Inflammatory macrophage treated with lipopolysaccharide for 4 hours (primary cell): Measurements from ENCODE around the gene BRF1.
A peak's percentile ranks its signal among the peaks of the same experiment; 100 is the strongest.

Experiments
- DNase-seq: peaks from one replicate; pipeline ENCODE4 v3.0.0-alpha.2; 2020

BRF1 gene

GRCh38 chr14:105257464-105257863 lies 43.3 kb downstream of the BRF1 start:
- no peak for DNase-seq

- no peak for DNase-seq
Measured at GRCh38 chr14:105256292-105256960, 44.4 kb downstream of the BRF1 start.

DNA sequence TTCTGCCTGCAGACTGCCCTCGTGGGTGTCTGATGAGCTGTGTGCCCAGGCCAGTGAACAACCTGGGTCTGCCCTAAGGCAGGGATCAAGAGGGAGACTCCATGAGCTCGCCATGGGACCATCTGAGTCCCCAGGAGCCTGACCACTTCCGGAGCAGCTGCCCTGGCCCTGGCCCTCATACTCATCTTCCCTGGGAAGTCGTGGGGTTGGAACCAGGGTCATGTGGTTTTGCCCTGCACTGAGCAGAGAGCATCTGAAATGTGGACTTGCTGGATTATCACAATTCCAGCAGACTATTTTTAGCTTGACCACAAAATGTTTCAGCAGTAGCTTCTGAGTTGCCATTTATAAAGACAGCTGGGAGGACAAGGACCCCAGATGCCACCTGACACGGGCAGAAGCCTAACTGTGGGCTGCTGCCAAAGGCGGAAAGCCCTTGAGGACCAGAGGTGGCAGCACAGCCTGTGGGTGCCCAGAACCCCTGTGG lies 45.7 kb downstream of the BRF1 start:
- no peak for DNase-seq

GRCh38 chr14:105253329-105253682 lies 47.5 kb downstream of the BRF1 start:
- DNase-seq, result no peak

DNA sequence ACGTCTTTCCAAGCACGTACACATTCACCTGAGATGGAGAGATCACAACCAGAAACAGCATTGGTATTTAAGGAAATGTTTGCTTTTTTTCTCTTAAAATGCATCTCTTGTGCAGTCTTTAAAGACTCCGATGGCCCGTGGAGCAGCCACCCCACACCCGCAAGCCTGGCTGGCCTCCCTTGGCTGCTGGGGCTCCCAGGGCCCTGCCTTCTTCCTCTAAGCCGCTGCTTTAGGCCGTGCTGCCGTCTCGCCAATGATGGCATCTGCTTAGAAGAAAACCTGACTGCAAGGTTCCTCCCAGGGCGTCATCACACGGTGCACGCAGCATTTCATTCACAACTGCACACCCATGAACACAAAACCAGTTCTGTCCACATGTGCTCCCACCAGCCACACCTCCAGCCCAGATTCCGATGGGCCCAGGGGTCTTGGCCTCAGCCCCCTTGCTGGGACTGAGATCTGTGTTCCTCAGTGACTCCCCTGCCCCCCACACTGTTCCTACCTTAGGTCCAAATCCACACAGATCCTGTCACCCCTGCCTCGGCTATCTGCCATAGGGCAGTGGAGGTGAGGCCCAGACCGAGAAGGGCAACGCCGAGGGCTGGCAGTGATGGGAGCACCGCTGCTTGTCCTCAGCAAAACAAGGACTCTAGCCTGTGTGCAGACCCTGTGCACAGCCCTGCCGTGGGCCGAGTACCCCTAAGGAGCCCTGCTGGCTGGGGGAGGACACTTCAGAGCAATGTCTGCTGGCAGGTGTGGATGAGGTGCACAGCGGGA lies 48.1 kb downstream of the BRF1 start:
- no peak for DNase-seq

GRCh38 chr14:105251920-105252319 lies 48.9 kb downstream of the BRF1 start:
- DNase-seq, result no peak

GRCh38 chr14:105250986-105251385 lies 49.8 kb downstream of the BRF1 start:
- no peak for DNase-seq

- no peak for DNase-seq
Measured at GRCh38 chr14:105250008-105250366, 50.8 kb downstream of the BRF1 start.

GRCh38 chr14:105249182-105250007 lies 51.4 kb downstream of the BRF1 start:
- no peak for DNase-seq

- DNase-seq, result peak; percentile 87
Measured at GRCh38 chr14:105248368-105249181, 52.2 kb downstream of the BRF1 start, which contains the start of gene BTBD6. Gene BTBD6, plus strand, starts transcription at chr14:105248533. Its CDS starts 179 bp downstream, at chr14:105248712.

- no peak for DNase-seq
Measured at GRCh38 chr14:105247715-105248367, 53.0 kb downstream of the BRF1 start.

DNA sequence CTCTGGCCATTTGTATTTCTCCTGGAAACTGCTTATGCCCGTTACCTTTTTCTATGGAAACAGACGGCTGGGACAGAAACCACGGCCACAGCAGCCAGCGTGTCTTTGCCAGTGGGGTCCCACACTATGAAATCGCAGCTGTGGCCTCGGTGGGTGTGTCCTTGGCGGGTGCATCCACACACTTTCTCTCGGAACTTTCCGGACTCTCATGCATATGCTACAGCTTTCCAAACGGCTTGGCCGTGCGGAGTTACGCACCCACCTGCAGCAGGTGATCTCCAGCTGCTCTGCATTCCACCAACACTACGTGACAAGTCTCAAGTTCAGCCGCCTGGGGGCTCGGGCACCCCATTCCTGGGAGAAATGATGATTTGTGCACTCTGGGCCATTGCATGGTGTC lies 53.8 kb downstream of the BRF1 start:
- DNase-seq, result no peak

DNA sequence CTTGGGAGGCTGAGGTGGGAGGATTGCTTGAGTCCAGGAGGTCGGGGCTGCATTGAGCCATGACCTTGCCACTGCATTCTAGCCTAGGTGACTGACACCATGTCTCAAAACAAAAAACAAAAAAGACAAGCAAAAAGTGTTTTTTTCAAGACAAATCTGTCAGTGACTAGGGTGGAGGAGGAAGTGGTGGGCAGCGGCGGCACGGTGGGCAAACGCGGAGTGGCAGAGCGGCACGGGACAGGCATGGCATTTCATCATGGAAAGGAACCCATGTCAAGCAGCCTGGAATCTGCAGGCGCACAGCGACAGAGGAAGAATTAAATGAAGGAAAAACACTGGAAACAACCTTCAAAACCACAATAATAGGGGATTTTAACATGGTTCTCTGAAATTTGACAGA lies 56.5 kb downstream of the BRF1 start:
- no peak for DNase-seq

DNA sequence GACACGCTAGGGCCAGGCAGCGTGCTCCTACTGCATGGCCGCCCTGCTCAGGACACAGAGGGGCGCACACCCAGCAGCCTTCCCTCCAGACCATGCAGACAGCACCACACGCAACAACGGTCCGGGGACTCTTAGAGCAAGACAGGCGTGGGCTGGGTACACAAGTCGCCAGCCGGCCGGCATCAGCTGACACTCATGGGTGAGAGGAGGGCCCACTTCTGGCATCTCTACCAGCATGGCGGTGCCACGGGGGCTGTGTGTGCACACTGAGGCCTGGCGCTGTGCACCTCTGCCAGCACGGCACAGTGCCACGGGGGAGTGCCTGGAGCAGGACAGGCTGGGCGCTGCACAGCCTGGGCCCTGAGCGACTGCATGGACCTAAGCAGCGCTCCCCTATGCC lies 59.2 kb downstream of the BRF1 start:
- DNase-seq, result no peak

GRCh38 chr14:105240811-105241576 lies 59.8 kb downstream of the BRF1 start:
- DNase-seq, result no peak

DNA sequence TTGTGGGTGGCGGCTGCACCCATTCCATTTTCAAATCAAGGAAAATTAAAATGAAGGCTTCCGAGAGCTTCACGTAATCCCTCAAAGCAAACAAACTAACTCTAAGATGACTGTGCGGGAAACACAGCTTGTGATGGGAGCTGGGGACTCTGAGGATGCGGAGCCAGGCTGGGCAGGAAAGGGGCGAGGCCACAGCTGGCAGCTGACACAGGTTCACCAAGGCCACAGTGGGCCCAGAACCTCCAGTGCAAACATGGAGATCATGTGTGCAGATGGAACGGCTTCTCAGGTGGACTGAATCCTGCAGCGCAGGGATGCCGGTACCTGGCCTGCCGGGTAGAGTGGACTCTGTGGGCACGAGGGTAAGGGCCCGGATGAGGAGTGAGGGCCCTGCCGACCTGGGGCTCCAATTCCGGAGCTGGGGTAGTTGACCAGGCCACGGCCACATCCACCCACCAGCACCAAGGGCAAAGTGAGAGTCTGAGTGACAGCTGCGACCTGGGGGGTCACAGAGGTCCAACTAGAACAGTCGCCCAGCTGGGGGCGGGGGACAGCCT lies 71.6 kb downstream of the BRF1 start:
- no peak for DNase-seq

DNA sequence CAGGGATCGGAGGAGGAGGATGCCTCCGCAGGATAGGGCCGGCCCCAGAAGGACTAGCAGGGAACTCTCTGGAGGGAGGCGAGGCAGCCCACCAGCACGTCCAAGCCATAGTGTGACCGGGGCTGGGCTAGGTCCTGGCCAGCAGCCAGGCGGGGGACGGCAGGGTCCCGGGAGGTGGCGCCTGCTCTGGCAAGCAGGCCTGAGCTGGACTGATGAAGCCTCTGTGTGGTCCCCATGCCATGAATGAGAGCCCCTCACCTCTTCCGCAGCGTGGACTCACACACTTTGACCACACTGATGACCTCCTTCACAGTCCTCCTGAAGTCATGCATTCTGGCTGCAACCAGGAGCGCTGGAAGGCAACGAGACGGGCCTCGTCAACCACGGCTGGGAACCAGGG lies 72.2 kb downstream of the BRF1 start:
- no peak for DNase-seq

- DNase-seq, result no peak
Measured at GRCh38 chr14:105227346-105227745, 73.5 kb downstream of the BRF1 start.

DNA sequence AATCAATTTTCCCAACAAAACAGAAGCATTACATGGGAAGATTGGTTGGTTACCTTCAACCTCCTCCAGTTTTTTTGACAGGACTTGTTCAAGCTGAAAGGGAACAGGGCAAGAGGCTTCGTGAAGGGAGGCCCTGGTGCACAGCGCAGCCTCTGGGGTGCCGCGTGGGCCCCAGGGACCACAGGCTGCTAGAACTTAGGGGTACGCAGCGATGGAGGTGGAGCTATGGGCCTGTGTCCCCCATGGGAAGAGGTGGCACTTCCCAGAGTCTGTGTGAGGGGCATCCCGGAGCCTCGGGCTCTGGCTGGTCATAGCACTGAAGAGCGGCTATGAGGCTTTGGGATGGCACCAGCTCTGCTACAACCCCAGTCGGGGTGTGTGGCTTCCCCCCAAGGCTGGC lies 74.6 kb downstream of the BRF1 start:
- no peak for DNase-seq

DNA sequence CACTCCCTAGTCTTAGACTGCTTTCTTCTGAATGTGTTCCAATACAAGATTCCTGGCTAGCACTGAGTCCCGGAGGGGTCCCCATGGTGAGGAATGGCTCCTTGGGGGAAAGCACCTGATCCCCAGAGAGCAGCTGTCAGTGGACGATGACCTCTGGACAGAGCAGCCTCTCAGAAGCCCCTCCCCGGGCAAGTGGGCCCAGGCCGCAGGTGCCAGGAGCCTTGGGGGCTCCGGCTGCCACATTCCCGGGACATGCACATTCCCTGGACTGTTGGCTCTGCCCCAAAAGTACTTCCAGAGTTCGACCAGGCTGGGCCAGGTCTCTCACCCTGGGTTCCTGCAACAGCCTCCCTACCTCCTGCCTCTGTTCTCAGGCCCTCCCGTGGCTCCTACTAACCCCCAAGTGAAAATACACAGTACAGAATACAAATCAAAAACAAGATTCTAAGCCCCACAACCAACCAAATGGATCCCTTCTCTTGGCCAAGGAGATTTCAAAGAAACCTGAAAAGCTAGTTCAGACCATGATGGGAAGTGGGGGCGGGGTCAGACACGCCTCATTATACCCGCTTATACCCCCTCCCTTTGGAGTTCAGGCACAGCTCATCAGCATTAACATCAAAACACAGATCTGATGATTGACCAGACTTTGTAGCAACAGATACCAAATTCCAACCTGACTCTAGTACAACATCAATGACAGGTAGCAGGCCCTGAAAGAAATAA lies 75.8 kb downstream of the BRF1 start:
- DNase-seq, result no peak
